HepG2 (cell line): ENCODE results near the gene DAPP1. TPM values are rescaled to one million over a fixed set of nuclear protein-coding genes. Genes with fewer than 3 reads are reported as not detected.

ENCODE experiments used
- ATAC-seq: fragments of 200-7000 bp; cut with Tn5 transposase; 3 replicates; pipeline ENCODE4 v1.9.1; 2020; ENCODE audit warnings: mild to moderate bottlenecking, moderate library complexity
- BruUV-seq: library from RNA; stranded (reverse); fragments of 400-500 nt; replicated peaks from 2 replicates; lab custom pipeline; 2021; lab: Mats Ljungman, UMichigan
- CTCF ChIA-PET: fragments of 300-600 bp; formaldehyde crosslinking; extraction: SDS; loops from one replicate; lab custom pipeline; 2021; ENCODE audit warnings: low total read pairs, inconsistent platforms, low intra/inter-chr PET ratio; lab: Yijun Ruan, JAX
- POLR2A ChIA-PET: fragments of 350-600 bp; sonication (Branson Sonifier 250); formaldehyde crosslinking; loops from one replicate; lab custom pipeline; 2020; ENCODE audit warnings: antibody characterized with exemption, inconsistent platforms; lab: Yijun Ruan, JAX
- DNase-seq: peaks from one replicate; pipeline ENCODE4 v3.0.0-alpha.2; 2015; ENCODE audit warnings: low spot score
- FAIRE-seq: peaks from 3 replicates; lab custom pipeline; 2011; peaks lifted over from hg19 to GRCh38; lab: Jason Lieb, UNC
- H2AFZ ChIP-seq: one replicate; pipeline ENCODE4 v1.6.1; 2011; ENCODE audit warnings: low read length, inconsistent platforms
- H3K27ac ChIP-seq: fragments of 300-600 bp; 3 replicates; pipeline ENCODE4 v1.8.0; 2011; ENCODE audit warnings: mixed run types, mild to moderate bottlenecking, mixed read lengths, low read length, inconsistent platforms; ENCODE audit not compliant: insufficient read depth; ENCODE audit errors: extremely low read length
- H3K27me3 ChIP-seq, 2 experiments: fragments of 200-600 bp in 1 of 2; 2 replicates in 1 of 2; 3 replicates in 1 of 2; pipeline versions ENCODE4 v1.6.0 to v1.8.0; 2011; ENCODE audit warnings: low read length in 2 of 2, mild to moderate bottlenecking in 2 of 2, moderate library complexity in 2 of 2, inconsistent platforms in 1 of 2; ENCODE audit not compliant: insufficient read depth in 2 of 2, control insufficient read depth in 1 of 2
- H3K36me3 ChIP-seq, 2 experiments: fragments of 200-600 bp in 1 of 2; replicated peaks in 1 of 2; 2 replicates in 1 of 2; 3 replicates in 1 of 2; pipeline versions ENCODE4 v1.5.1 to v1.8.0; 2011; ENCODE audit warnings: low read length in 2 of 2, inconsistent platforms in 1 of 2; ENCODE audit not compliant: insufficient read depth in 2 of 2, control insufficient read depth in 1 of 2
- H3K4me1 ChIP-seq: 2 replicates; pipeline ENCODE4 v1.5.1; 2012; ENCODE audit warnings: low read length, inconsistent platforms; ENCODE audit not compliant: insufficient read depth
- H3K4me2 ChIP-seq: 2 replicates; pipeline ENCODE4 v1.6.0; 2011; ENCODE audit warnings: low read depth, low read length, inconsistent platforms
- H3K4me3 ChIP-seq, 3 experiments: fragments of 200-600 bp in 1 of 3; sonication (generic), shearing (Covaris generic) in 1 of 3; replicated peaks in 1 of 3; 2 replicates each; pipeline ENCODE4 v1.5.1; 2011 to 2016; ENCODE audit warnings: low read length in 3 of 3, inconsistent platforms in 2 of 3, low read depth in 2 of 3, mild to moderate bottlenecking in 2 of 3, control low read depth in 1 of 3, mixed read lengths in 1 of 3; ENCODE audit not compliant: insufficient read depth in 1 of 3
- H3K79me2 ChIP-seq: one replicate; pipeline ENCODE4 v1.6.1; 2011; ENCODE audit warnings: low read length, inconsistent platforms; ENCODE audit not compliant: insufficient read depth
- H3K9ac ChIP-seq: 2 replicates; pipeline ENCODE4 v1.6.0; 2011; ENCODE audit warnings: mild to moderate bottlenecking, low read depth, low read length, inconsistent platforms; ENCODE audit not compliant: insufficient read depth
- H3K9me3 ChIP-seq: 2 replicates; pipeline ENCODE4 v1.5.1; 2012; ENCODE audit warnings: mild to moderate bottlenecking, low read length
- H4K20me1 ChIP-seq: 2 replicates; pipeline ENCODE4 v1.6.0; 2011; ENCODE audit warnings: inconsistent platforms, mild to moderate bottlenecking, low read length, moderate library complexity; ENCODE audit not compliant: insufficient read depth
- GTF3A ChIP-seq: sonication (generic); formaldehyde crosslinking; conservative IDR thresholded peaks from 2 replicates; pipeline ENCODE4 v1.4.0; 2020; ENCODE audit warnings: mild to moderate bottlenecking, missing genetic modification reagents
- HOXA9 ChIP-seq: sonication (generic); formaldehyde crosslinking; IDR thresholded peaks from 2 replicates; pipeline ENCODE4 v1.8.1; 2022; ENCODE audit warnings: missing genetic modification reagents, mild to moderate bottlenecking, moderate library complexity, borderline replicate concordance
- HOXD1 ChIP-seq: sonication (generic); formaldehyde crosslinking; IDR thresholded peaks from 2 replicates; pipeline ENCODE4 v1.5.0; 2020; ENCODE audit warnings: missing genetic modification reagents
- JUNB ChIP-seq: sonication (generic); formaldehyde crosslinking; IDR thresholded peaks from 2 replicates; pipeline ENCODE4 v1.8.0; 2022; ENCODE audit warnings: missing genetic modification reagents, mild to moderate bottlenecking, borderline replicate concordance
- KDM5B ChIP-seq: sonication (generic); formaldehyde crosslinking; IDR thresholded peaks from 2 replicates; pipeline ENCODE4 v1.4.0; 2020; ENCODE audit warnings: missing genetic modification reagents, mild to moderate bottlenecking, borderline replicate concordance
- MAFG ChIP-seq: sonication (generic); formaldehyde crosslinking; IDR thresholded peaks from 2 replicates; pipeline ENCODE4 v1.5.1; 2020; ENCODE audit warnings: mild to moderate bottlenecking, missing genetic modification reagents
- RFX3 ChIP-seq: IDR thresholded peaks from 2 replicates; pipeline ENCODE4 v1.6.1; 2016; ENCODE audit warnings: missing biosample characterization, missing genetic modification reagents
- SOX5 ChIP-seq: IDR thresholded peaks from 2 replicates; pipeline ENCODE4 v1.6.1; 2016; ENCODE audit warnings: borderline replicate concordance
- STAT5B ChIP-seq: sonication (generic); formaldehyde crosslinking; IDR thresholded peaks from 2 replicates; pipeline ENCODE4 v1.4.0; 2020; ENCODE audit warnings: missing genetic modification reagents
- TBX2 ChIP-seq: sonication (generic); formaldehyde crosslinking; IDR thresholded peaks from 2 replicates; pipeline ENCODE4 v1.5.0; 2020; ENCODE audit warnings: missing genetic modification reagents, mild to moderate bottlenecking, borderline replicate concordance
- TOPORS ChIP-seq: sonication (generic); formaldehyde crosslinking; IDR thresholded peaks from 2 replicates; pipeline ENCODE4 v1.8.0; 2023; ENCODE audit warnings: mild to moderate bottlenecking, missing genetic modification reagents
- ZNF589 ChIP-seq: sonication (generic); formaldehyde crosslinking; conservative IDR thresholded peaks from 2 replicates; pipeline ENCODE4 v1.8.0; 2022; ENCODE audit warnings: mild to moderate bottlenecking, moderate library complexity, missing genetic modification reagents
- WGBS: methylation state at CpG from one replicate; pipeline ENCODE4 v1.1.6; 2017; ENCODE audit warnings: low lambda C conversion rate; 5-methylcytosine and 5-hydroxymethylcytosine counted together
- in situ Hi-C: cut with HindIII; loops from 2 replicates; pipeline ENCODE4 v1.10.0; 2017; ENCODE audit warnings: low pct_unique_long_range_greater_than_20kb; ENCODE audit not compliant: extremely low pct_ligation_motif_present
- intact Hi-C: fragments of 100-400 bp; cut with micrococcal nuclease; formaldehyde crosslinking; loops from one replicate; pipeline ENCODE4 v1.10.0; 2022; ENCODE audit not compliant: unreplicated experiment
- polyA plus RNA-seq, 8 experiments: library from polyadenylated mRNA; depleted of rRNA in 3 of 8; stranded (reverse) in 7 of 8; unstranded in 1 of 8; fragments of >200 nt; fragmentation: Illumina TruSeq in 4 of 8; extraction: Trizol in 4 of 8; gene quantifications; 2 replicates each; pipeline versions ENCODE4 v1.2.1 to v1.2.3, GENCODE V29; 2011 to 2016; ENCODE audit warnings: low read depth in 4 of 8, missing spikeins in 1 of 8, mixed read lengths in 1 of 8; ENCODE audit not compliant: insufficient read depth in 1 of 8
- total RNA-seq, 5 experiments: library from RNA; depleted of rRNA; stranded (reverse); fragments of >200 nt; fragmentation: Illumina TruSeq; extraction: Trizol; gene quantifications; 2 replicates each; pipeline ENCODE4 v1.2.3, GENCODE V29; 2016; ENCODE audit warnings: low read depth in 1 of 5
- TF ChIP-seq, protein P1 (sequence below), 2 experiments: fragments of 450-650 bp in 1 of 2; sonication (generic) in 1 of 2; formaldehyde crosslinking in 1 of 2; IDR thresholded peaks; 2 replicates each; pipeline versions ENCODE4 v1.6.1 to v1.8.0; 2016 to 2022; ENCODE audit warnings: antibody characterized with exemption in 1 of 2, mild to moderate bottlenecking in 1 of 2, missing genetic modification reagents in 1 of 2
- TF ChIP-seq, protein P2 (sequence below): sonication (generic); formaldehyde crosslinking; IDR thresholded peaks from 2 replicates; pipeline ENCODE4 v1.4.0; 2020; ENCODE audit warnings: low read depth, mild to moderate bottlenecking, missing genetic modification reagents

The DAPP1 gene
- total and polyA plus RNA-seq, 2 of the 13 experiments (the other 11 are each of a cell fraction or from before 2014, with no cell fraction given) = not detected

DNA sequence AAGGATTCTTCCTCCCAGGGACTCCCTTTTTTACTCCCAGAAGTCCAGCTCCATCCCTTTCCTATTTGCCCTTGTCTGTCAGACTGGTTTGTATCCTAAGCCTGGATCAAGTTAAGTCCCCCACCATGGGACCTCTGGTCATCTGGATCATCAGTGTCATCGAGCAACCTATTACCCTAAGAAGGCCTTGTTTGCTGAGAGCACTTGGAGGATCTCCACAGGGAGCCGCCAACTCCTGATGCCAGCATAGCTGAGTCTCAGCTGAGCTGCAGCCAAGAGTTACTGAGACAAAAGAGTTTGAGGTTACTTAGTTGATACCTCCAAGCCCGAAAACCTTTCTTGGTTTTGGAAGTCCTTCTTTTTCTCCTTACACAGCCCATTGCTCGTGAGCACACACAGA is 10.1 kb upstream of the DAPP1 start (continued):
- TF ChIP-seq, protein P1, sequence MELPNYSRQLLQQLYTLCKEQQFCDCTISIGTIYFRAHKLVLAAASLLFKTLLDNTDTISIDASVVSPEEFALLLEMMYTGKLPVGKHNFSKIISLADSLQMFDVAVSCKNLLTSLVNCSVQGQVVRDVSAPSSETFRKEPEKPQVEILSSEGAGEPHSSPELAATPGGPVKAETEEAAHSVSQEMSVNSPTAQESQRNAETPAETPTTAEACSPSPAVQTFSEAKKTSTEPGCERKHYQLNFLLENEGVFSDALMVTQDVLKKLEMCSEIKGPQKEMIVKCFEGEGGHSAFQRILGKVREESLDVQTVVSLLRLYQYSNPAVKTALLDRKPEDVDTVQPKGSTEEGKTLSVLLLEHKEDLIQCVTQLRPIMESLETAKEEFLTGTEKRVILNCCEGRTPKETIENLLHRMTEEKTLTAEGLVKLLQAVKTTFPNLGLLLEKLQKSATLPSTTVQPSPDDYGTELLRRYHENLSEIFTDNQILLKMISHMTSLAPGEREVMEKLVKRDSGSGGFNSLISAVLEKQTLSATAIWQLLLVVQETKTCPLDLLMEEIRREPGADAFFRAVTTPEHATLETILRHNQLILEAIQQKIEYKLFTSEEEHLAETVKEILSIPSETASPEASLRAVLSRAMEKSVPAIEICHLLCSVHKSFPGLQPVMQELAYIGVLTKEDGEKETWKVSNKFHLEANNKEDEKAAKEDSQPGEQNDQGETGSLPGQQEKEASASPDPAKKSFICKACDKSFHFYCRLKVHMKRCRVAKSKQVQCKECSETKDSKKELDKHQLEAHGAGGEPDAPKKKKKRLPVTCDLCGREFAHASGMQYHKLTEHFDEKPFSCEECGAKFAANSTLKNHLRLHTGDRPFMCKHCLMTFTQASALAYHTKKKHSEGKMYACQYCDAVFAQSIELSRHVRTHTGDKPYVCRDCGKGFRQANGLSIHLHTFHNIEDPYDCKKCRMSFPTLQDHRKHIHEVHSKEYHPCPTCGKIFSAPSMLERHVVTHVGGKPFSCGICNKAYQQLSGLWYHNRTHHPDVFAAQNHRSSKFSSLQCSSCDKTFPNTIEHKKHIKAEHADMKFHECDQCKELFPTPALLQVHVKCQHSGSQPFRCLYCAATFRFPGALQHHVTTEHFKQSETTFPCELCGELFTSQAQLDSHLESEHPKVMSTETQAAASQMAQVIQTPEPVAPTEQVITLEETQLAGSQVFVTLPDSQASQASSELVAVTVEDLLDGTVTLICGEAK (IDR thresholded peaks at IDR 0.05) = no peak
- TF ChIP-seq, protein P1 (CRISPR knock-in tag; IDR thresholded peaks at IDR 0.05) = no peak
- no peak for TF ChIP-seq KDM5B (CRISPR knock-in tag)

DNA sequence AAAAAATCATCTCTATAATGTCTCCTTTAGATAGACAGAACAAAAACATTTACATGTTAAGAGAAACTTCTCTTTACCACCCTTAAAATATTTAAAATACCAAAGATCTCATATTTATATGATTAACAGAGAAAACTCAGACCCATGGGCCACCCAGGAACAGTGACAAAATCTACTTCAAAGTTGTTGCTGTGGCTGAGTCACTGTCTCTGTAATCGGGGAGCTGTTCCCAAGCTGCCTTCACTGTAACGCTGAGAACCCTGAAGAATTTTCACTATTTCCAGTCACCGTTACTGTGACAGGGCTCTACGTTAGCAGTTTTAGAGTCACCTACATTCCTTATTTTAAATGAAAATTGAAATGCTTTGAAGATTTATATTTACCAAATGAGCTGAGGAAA is 9.0 kb upstream of the DAPP1 start:
- Histone ChIP-seq H3K27ac (no peak overlapping the region), H3K9me3 (no peaks in the 10 kb centered on the region), H2AFZ (no peak overlapping the region), H3K9ac (no peak overlapping the region), H3K79me2 (no peaks in the 10 kb centered on the region), H3K27me3 (no peaks in the 10 kb centered on the region; a peak in 1 of 5 replicates), H3K4me2 (no peak overlapping the region), H4K20me1 (no peaks in the 10 kb centered on the region), H3K36me3 (no peaks in the 10 kb centered on the region), H3K4me3 (no peak overlapping the region), H3K4me1 (no peaks in the 10 kb centered on the region)
- BruUV-seq = no TSS peak
- POLR2A ChIA-PET = interaction anchor here (1.0 kb wide), 1 partner anchor 244 kb away, joined by 3 read pairs; the partner anchor contains the start of gene TRMT10A
- FAIRE-seq = no peak
- in situ Hi-C loops (loop anchor here (5.0 kb wide), 1 partner anchor 245 kb away; the partner anchor contains the start of gene TRMT10A), intact Hi-C loops (loop anchor here (1.0 kb wide), 2 partner anchors 78 to 246 kb away; no protein-coding TSS in a partner anchor)
- no peak for ATAC-seq
- DNase-seq = no peak
- WGBS = 15% methylated on average over 4 of the region's 4 CpGs
- CTCF ChIA-PET = interaction anchor here (1.7 to 2.2 kb wide), 2 partner anchors 245 to 247 kb away, joined by 5 to 23 read pairs; no protein-coding TSS in a partner anchor
- TF ChIP-seq HOXD1 (CRISPR knock-in tag) (no peak), SOX5 (CRISPR knock-in tag) (no peak), TBX2 (CRISPR knock-in tag) (no peak), STAT5B (no peak), GTF3A (no peak), HOXA9 (CRISPR knock-in tag) (no peak), RFX3 (CRISPR knock-in tag) (no peak), ZNF589 (no peak), MAFG (no peak), JUNB (CRISPR knock-in tag) (no peak), TOPORS (CRISPR knock-in tag) (no peak)
- TF ChIP-seq, protein P2, sequence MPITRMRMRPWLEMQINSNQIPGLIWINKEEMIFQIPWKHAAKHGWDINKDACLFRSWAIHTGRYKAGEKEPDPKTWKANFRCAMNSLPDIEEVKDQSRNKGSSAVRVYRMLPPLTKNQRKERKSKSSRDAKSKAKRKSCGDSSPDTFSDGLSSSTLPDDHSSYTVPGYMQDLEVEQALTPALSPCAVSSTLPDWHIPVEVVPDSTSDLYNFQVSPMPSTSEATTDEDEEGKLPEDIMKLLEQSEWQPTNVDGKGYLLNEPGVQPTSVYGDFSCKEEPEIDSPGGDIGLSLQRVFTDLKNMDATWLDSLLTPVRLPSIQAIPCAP (CRISPR knock-in tag) = no peak
